ENCODE measurements around the gene EPB41L2. TPM values are rescaled to one million over a fixed set of nuclear protein-coding genes. Genes with fewer than 3 reads are reported as not detected.

EPB41L2 gene
- total RNA-seq, 1 experiment from 2014 or later, result 106 TPM

GRCh38 chr6:130849594-130849993 is 213.5 kb downstream of the EPB41L2 start (continued):
- TF ChIP-seq ERG (CRISPR knock-in tag; IDR thresholded peaks at IDR 0.05), result no peak
- TF ChIP-seq, protein P1, sequence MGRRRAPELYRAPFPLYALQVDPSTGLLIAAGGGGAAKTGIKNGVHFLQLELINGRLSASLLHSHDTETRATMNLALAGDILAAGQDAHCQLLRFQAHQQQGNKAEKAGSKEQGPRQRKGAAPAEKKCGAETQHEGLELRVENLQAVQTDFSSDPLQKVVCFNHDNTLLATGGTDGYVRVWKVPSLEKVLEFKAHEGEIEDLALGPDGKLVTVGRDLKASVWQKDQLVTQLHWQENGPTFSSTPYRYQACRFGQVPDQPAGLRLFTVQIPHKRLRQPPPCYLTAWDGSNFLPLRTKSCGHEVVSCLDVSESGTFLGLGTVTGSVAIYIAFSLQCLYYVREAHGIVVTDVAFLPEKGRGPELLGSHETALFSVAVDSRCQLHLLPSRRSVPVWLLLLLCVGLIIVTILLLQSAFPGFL (CRISPR knock-in tag; IDR thresholded peaks at IDR 0.05; ENCODE audit: borderline replicate concordance), result no peak
- TF ChIP-seq, protein P2, sequence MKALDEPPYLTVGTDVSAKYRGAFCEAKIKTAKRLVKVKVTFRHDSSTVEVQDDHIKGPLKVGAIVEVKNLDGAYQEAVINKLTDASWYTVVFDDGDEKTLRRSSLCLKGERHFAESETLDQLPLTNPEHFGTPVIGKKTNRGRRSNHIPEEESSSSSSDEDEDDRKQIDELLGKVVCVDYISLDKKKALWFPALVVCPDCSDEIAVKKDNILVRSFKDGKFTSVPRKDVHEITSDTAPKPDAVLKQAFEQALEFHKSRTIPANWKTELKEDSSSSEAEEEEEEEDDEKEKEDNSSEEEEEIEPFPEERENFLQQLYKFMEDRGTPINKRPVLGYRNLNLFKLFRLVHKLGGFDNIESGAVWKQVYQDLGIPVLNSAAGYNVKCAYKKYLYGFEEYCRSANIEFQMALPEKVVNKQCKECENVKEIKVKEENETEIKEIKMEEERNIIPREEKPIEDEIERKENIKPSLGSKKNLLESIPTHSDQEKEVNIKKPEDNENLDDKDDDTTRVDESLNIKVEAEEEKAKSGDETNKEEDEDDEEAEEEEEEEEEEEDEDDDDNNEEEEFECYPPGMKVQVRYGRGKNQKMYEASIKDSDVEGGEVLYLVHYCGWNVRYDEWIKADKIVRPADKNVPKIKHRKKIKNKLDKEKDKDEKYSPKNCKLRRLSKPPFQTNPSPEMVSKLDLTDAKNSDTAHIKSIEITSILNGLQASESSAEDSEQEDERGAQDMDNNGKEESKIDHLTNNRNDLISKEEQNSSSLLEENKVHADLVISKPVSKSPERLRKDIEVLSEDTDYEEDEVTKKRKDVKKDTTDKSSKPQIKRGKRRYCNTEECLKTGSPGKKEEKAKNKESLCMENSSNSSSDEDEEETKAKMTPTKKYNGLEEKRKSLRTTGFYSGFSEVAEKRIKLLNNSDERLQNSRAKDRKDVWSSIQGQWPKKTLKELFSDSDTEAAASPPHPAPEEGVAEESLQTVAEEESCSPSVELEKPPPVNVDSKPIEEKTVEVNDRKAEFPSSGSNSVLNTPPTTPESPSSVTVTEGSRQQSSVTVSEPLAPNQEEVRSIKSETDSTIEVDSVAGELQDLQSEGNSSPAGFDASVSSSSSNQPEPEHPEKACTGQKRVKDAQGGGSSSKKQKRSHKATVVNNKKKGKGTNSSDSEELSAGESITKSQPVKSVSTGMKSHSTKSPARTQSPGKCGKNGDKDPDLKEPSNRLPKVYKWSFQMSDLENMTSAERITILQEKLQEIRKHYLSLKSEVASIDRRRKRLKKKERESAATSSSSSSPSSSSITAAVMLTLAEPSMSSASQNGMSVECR (CRISPR knock-in tag; IDR thresholded peaks at IDR 0.05; ENCODE audit: borderline replicate concordance), result no peak
- TF ChIP-seq ZNF263 (CRISPR knock-in tag; IDR thresholded peaks at IDR 0.05; ENCODE audit: low read depth), result no peak
- TF ChIP-seq, protein P3, sequence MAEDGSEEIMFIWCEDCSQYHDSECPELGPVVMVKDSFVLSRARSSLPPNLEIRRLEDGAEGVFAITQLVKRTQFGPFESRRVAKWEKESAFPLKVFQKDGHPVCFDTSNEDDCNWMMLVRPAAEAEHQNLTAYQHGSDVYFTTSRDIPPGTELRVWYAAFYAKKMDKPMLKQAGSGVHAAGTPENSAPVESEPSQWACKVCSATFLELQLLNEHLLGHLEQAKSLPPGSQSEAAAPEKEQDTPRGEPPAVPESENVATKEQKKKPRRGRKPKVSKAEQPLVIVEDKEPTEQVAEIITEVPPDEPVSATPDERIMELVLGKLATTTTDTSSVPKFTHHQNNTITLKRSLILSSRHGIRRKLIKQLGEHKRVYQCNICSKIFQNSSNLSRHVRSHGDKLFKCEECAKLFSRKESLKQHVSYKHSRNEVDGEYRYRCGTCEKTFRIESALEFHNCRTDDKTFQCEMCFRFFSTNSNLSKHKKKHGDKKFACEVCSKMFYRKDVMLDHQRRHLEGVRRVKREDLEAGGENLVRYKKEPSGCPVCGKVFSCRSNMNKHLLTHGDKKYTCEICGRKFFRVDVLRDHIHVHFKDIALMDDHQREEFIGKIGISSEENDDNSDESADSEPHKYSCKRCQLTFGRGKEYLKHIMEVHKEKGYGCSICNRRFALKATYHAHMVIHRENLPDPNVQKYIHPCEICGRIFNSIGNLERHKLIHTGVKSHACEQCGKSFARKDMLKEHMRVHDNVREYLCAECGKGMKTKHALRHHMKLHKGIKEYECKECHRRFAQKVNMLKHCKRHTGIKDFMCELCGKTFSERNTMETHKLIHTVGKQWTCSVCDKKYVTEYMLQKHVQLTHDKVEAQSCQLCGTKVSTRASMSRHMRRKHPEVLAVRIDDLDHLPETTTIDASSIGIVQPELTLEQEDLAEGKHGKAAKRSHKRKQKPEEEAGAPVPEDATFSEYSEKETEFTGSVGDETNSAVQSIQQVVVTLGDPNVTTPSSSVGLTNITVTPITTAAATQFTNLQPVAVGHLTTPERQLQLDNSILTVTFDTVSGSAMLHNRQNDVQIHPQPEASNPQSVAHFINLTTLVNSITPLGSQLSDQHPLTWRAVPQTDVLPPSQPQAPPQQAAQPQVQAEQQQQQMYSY (CRISPR knock-in tag; IDR thresholded peaks at IDR 0.05), result no peak

GRCh38 chr6:130848945-130849344 is 214.1 kb downstream of the EPB41L2 start:
- Mint-ChIP-seq H3K4me1 (peaks cover 30% of the 10 kb centered on the region), H3K27ac (no peak overlapping the region), H3K36me3 (no peaks in the 10 kb centered on the region), H3K4me3 (no peak overlapping the region), H3K27me3 (ENCODE audit: low read depth) (no peaks in the 10 kb centered on the region), H3K9me3 (no peaks in the 10 kb centered on the region)
- TF ChIP-seq ATF1 (CRISPR knock-in tag; IDR thresholded peaks at IDR 0.05) (no peak), JUN (CRISPR knock-in tag; IDR thresholded peaks at IDR 0.05) (no peak), ZNF512 (CRISPR knock-in tag; IDR thresholded peaks at IDR 0.05; ENCODE audit: borderline replicate concordance) (no peak), NFYB (CRISPR knock-in tag; conservative IDR thresholded peaks at IDR 0.05; ENCODE audit: low read depth) (no peak)
- TF ChIP-seq, protein P4, sequence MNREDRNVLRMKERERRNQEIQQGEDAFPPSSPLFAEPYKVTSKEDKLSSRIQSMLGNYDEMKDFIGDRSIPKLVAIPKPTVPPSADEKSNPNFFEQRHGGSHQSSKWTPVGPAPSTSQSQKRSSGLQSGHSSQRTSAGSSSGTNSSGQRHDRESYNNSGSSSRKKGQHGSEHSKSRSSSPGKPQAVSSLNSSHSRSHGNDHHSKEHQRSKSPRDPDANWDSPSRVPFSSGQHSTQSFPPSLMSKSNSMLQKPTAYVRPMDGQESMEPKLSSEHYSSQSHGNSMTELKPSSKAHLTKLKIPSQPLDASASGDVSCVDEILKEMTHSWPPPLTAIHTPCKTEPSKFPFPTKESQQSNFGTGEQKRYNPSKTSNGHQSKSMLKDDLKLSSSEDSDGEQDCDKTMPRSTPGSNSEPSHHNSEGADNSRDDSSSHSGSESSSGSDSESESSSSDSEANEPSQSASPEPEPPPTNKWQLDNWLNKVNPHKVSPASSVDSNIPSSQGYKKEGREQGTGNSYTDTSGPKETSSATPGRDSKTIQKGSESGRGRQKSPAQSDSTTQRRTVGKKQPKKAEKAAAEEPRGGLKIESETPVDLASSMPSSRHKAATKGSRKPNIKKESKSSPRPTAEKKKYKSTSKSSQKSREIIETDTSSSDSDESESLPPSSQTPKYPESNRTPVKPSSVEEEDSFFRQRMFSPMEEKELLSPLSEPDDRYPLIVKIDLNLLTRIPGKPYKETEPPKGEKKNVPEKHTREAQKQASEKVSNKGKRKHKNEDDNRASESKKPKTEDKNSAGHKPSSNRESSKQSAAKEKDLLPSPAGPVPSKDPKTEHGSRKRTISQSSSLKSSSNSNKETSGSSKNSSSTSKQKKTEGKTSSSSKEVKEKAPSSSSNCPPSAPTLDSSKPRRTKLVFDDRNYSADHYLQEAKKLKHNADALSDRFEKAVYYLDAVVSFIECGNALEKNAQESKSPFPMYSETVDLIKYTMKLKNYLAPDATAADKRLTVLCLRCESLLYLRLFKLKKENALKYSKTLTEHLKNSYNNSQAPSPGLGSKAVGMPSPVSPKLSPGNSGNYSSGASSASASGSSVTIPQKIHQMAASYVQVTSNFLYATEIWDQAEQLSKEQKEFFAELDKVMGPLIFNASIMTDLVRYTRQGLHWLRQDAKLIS (CRISPR knock-in tag; IDR thresholded peaks at IDR 0.05; ENCODE audit: borderline replicate concordance), result no peak
- CTCF ChIA-PET, result interaction anchor here (0.6 to 1.9 kb wide), 5 partner anchors 11 to 779 kb away, joined by 3 to 5 read pairs (median 4); partner anchors contain the start of gene MED23
- POLR2A ChIA-PET, result no interaction called here
- no peak for DNase-seq (ENCODE audit: low spot score)
- ATAC-seq, result peak; percentile 87
